HepG2 (cell line): Measurements from ENCODE around the gene CDC42BPG. TPM values are rescaled to one million over a fixed set of nuclear protein-coding genes. Genes with fewer than 3 reads are reported as not detected.

Experiments
- ARNT2 ChIP-seq: sonication (generic); formaldehyde crosslinking; IDR thresholded peaks from 2 replicates; pipeline ENCODE4 v1.8.0; 2022; ENCODE audit warnings: mild to moderate bottlenecking, low read depth, missing genetic modification reagents, moderate library complexity
- FLYWCH1 ChIP-seq: sonication (generic); formaldehyde crosslinking; IDR thresholded peaks from 2 replicates; pipeline ENCODE4 v1.8.1; 2023; ENCODE audit warnings: mild to moderate bottlenecking, missing genetic modification reagents
- FOXJ3 ChIP-seq: sonication (generic); formaldehyde crosslinking; IDR thresholded peaks from 2 replicates; pipeline ENCODE4 v1.4.0; 2020; ENCODE audit warnings: missing genetic modification reagents, mild to moderate bottlenecking, borderline replicate concordance
- GTF2F1 ChIP-seq: fragments of 150-350 bp; IDR thresholded peaks from 2 replicates; pipeline ENCODE4 v1.6.1; 2014; ENCODE audit warnings: low read length
- HDAC2 ChIP-seq: sonication (generic); formaldehyde crosslinking; IDR thresholded peaks from 2 replicates; pipeline ENCODE4 v1.4.0; 2020; ENCODE audit warnings: missing genetic modification reagents
- HOXA5 ChIP-seq: sonication (generic); formaldehyde crosslinking; IDR thresholded peaks from 2 replicates; pipeline ENCODE4 v1.4.0; 2020; ENCODE audit warnings: missing genetic modification reagents
- JUN ChIP-seq: sonication (generic); formaldehyde crosslinking; IDR thresholded peaks from 2 replicates; pipeline ENCODE4 v1.4.0; 2020; ENCODE audit warnings: mild to moderate bottlenecking, missing genetic modification reagents
- JUND ChIP-seq: sonication (generic); formaldehyde crosslinking; IDR thresholded peaks from 2 replicates; pipeline ENCODE4 v1.8.0; 2022; ENCODE audit warnings: mild to moderate bottlenecking, missing genetic modification reagents
- MTERF4 ChIP-seq: sonication (generic); formaldehyde crosslinking; IDR thresholded peaks from 2 replicates; pipeline ENCODE4 v1.8.0; 2023; ENCODE audit warnings: mild to moderate bottlenecking, missing genetic modification reagents
- RXRA ChIP-seq: sonication (generic); formaldehyde crosslinking; IDR thresholded peaks from 2 replicates; pipeline ENCODE4 v1.5.1; 2020; ENCODE audit warnings: missing genetic modification reagents
- SMAD3 ChIP-seq: sonication (generic); formaldehyde crosslinking; IDR thresholded peaks from 2 replicates; pipeline ENCODE4 v1.4.0; 2020; ENCODE audit warnings: missing genetic modification reagents
- SNAPC2 ChIP-seq: sonication (generic); formaldehyde crosslinking; IDR thresholded peaks from 2 replicates; pipeline ENCODE4 v1.8.1; 2022; ENCODE audit warnings: mild to moderate bottlenecking, missing genetic modification reagents
- SOX13 ChIP-seq, 3 experiments: fragments of 450-650 bp in 1 of 3; sonication (generic) in 1 of 3; formaldehyde crosslinking in 1 of 3; IDR thresholded peaks in 2 of 3; conservative IDR thresholded peaks in 1 of 3; 2 replicates each; pipeline versions ENCODE4 v1.5.0 to v1.6.1; 2016 to 2020; ENCODE audit warnings: antibody characterized with exemption in 1 of 3, mild to moderate bottlenecking in 1 of 3, missing compliant biosample characterization in 1 of 3, missing genetic modification reagents in 1 of 3, moderate library complexity in 1 of 3
- TGIF2 ChIP-seq: IDR thresholded peaks from 2 replicates; pipeline ENCODE4 v1.6.1; 2016; ENCODE audit warnings: control low read depth, missing compliant biosample characterization
- ZBTB8A ChIP-seq: sonication (generic); formaldehyde crosslinking; IDR thresholded peaks from 2 replicates; pipeline ENCODE4 v1.4.0; 2020; ENCODE audit warnings: mild to moderate bottlenecking, low read depth, missing genetic modification reagents, borderline replicate concordance
- ZNF101 ChIP-seq: sonication (generic); formaldehyde crosslinking; IDR thresholded peaks from 2 replicates; pipeline ENCODE4 v1.4.0; 2020; ENCODE audit warnings: mild to moderate bottlenecking, low read depth, missing genetic modification reagents, borderline replicate concordance
- ZNF235 ChIP-seq: sonication (generic); formaldehyde crosslinking; IDR thresholded peaks from 2 replicates; pipeline ENCODE4 v1.8.1; 2023; ENCODE audit warnings: mild to moderate bottlenecking, missing genetic modification reagents, borderline replicate concordance
- ZNF605 ChIP-seq: sonication (generic); formaldehyde crosslinking; IDR thresholded peaks from 2 replicates; pipeline ENCODE4 v1.8.0; 2022; ENCODE audit warnings: mild to moderate bottlenecking, missing genetic modification reagents
- ZNF788 ChIP-seq: sonication (generic); formaldehyde crosslinking; IDR thresholded peaks from 2 replicates; pipeline ENCODE4 v1.5.0; 2020; ENCODE audit warnings: mild to moderate bottlenecking, missing genetic modification reagents, borderline replicate concordance
- ZNF816 ChIP-seq: sonication (generic); formaldehyde crosslinking; IDR thresholded peaks from 2 replicates; pipeline ENCODE4 v1.8.0; 2022; ENCODE audit warnings: missing genetic modification reagents, mild to moderate bottlenecking, borderline replicate concordance
- ZNF839 ChIP-seq: sonication (generic); formaldehyde crosslinking; IDR thresholded peaks from 2 replicates; pipeline ENCODE4 v1.4.0; 2020; ENCODE audit warnings: missing genetic modification reagents, mild to moderate bottlenecking, borderline replicate concordance
- ZSCAN5A ChIP-seq: sonication (generic); formaldehyde crosslinking; IDR thresholded peaks from 2 replicates; pipeline ENCODE4 v1.8.0; 2022; ENCODE audit warnings: mild to moderate bottlenecking, missing genetic modification reagents, borderline replicate concordance
- ZXDC ChIP-seq: sonication (generic); formaldehyde crosslinking; IDR thresholded peaks from 2 replicates; pipeline ENCODE4 v1.5.0; 2020; ENCODE audit warnings: mild to moderate bottlenecking, missing genetic modification reagents
- polyA plus RNA-seq, 8 experiments: library from polyadenylated mRNA; depleted of rRNA in 3 of 8; stranded (reverse) in 7 of 8; unstranded in 1 of 8; fragments of >200 nt; fragmentation: Illumina TruSeq in 4 of 8; extraction: Trizol in 4 of 8; gene quantifications; 2 replicates each; pipeline versions ENCODE4 v1.2.1 to v1.2.3, GENCODE V29; 2011 to 2016; ENCODE audit warnings: low read depth in 4 of 8, missing spikeins in 1 of 8, mixed read lengths in 1 of 8; ENCODE audit not compliant: insufficient read depth in 1 of 8
- total RNA-seq, 5 experiments: library from RNA; depleted of rRNA; stranded (reverse); fragments of >200 nt; fragmentation: Illumina TruSeq; extraction: Trizol; gene quantifications; 2 replicates each; pipeline ENCODE4 v1.2.3, GENCODE V29; 2016; ENCODE audit warnings: low read depth in 1 of 5

The CDC42BPG gene
- total and polyA plus RNA-seq, 2 of the 13 experiments (the other 11 are each of a cell fraction or from before 2014, with no cell fraction given): 0.55 to 1.4 TPM

GRCh38 chr11:64848826-64849597, 4.6 kb upstream of the CDC42BPG start (continued):
- TF ChIP-seq ZXDC (CRISPR knock-in tag) (no peak), ZNF816 (CRISPR knock-in tag) (no peak), FLYWCH1 (CRISPR knock-in tag) (no peak), ARNT2 (no peak), SMAD3 (CRISPR knock-in tag) (no peak), HDAC2 (CRISPR knock-in tag) (no peak), JUN (CRISPR knock-in tag) (no peak), ZNF235 (CRISPR knock-in tag) (no peak), TGIF2 (CRISPR knock-in tag) (no peak), HOXA5 (CRISPR knock-in tag) (no peak), ZSCAN5A (CRISPR knock-in tag) (no peak), MTERF4 (CRISPR knock-in tag) (no peak), ZBTB8A (CRISPR knock-in tag) (no peak), FOXJ3 (CRISPR knock-in tag) (no peak), SOX13 (IDR thresholded peaks at IDR 0.05) (no peak), SOX13 (CRISPR knock-in tag; conservative IDR thresholded peaks at IDR 0.05 in 1 of 2, IDR thresholded peaks at IDR 0.05 in 1 of 2) (no peak), SNAPC2 (CRISPR knock-in tag) (no peak), GTF2F1 (no peak), RXRA (CRISPR knock-in tag) (no peak), ZNF605 (no peak), ZNF839 (CRISPR knock-in tag) (no peak), JUND (no peak), ZNF788 (CRISPR knock-in tag) (peak; percentile 42; the same call in 1 of the 2 replicates), ZNF101 (CRISPR knock-in tag) (no peak)
